HG03439 (cell line): ENCODE measurements around the gene AP2A2.

Source experiments
- ATAC-seq: cut with Tn5 transposase; IDR thresholded peaks from one replicate; pipeline ENCODE4 v1.9.1; 2021; ENCODE audit warnings: mild to moderate bottlenecking, moderate library complexity; ENCODE audit not compliant: unreplicated experiment

The AP2A2 gene

DNA sequence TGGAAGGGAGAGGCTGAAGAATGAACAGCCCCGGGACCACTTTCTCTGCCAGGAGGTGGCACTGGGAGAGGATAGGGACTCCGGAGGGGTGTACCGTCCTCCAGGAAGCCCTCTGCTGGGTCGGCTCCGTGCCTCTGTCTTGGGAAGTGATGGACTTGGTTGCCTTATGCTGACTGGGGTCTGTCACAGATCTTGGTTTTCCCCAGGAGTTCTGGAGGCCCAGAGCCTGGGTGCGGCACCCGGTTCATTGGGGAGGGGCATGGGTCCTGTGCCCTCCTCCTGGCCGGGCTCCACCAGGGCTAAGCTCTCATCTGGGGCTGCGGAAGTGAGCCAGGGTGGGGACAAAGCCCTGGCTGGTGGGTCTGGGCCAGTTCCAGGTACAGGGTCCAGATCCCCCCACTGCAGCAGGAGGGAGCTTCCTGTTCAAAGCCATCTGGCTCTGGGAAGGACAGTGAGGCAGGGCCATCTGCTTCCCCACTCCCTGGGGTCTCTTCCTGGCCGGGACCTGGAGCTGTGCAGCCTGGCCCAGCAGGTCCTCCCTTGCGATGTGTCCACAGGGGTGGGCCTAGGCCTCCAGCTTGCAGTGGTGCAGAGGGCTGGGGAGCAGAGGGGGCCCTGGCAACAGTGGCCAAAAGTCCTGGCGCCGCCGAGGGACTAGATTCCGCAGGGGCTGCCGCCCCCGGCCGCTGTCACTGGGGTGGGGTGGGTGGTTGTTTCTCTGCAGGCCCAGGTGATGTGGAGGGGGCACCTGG is 1.1 kb upstream of the AP2A2 start:
- no peak for ATAC-seq

DNA sequence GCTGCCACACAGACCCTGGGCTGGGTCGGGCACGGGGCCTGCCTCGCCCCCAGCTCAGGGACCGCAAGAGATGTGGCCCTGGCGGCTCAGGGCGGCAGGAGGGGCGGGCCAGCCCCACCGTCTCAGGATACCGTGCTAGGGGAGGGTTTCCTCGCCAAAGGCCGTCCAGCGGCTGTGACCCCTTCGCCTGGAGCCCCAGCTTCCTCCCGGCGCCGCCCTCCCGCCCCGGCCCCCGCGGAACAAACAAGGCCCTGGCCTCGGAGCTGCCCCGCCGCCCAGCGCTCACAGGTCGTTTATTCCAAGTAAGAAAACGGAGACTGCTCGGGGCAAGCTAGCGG is 543 bp upstream of the AP2A2 start:
- no peak for ATAC-seq

DNA sequence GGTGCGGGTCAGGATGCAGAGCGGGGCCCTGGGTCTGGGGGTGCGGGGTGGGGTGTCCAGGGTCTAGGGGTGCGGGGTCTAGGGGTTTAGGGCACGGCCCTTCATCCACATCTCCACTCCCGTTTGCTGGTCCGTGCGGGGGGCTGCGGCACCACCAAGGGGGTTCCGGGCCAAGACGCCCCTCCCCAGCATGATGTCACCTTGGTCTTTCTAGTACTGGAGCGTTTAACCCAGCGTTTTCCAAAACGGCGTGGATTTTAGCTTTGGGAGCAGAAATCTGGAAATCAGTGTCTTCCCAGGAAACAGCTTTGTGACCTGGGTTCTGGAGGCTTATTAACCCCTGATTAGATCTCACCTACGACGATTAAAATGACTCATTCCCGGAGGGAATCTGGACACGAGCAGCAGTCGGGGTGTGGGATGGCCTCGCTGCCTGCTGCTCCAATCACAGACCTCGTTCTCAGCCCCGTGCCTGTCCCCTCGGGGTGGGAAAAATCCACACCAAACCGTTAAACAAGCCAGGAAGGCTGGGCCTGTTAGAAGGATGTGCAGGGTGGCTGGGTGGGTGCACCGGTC is 759 bp downstream of the AP2A2 start:
- no peak for ATAC-seq

DNA sequence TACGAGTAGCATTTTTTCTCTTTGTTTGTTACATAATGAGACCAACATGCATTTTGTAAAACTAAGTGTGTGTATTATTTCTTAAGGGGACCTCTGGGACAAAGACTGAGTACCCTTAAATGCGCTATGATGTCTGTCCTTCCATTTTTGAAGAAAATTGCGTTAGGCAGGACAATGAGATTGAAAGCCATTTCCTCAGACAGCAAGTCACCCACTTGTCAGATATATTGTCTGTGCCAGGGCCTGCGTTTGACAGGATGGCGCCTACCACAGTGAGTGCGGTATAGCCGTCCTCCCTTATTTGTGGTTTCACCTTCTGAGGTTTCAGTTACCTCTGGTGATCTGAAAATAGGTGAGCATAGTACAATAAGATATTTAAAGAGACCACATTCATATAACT is 2.2 kb downstream of the AP2A2 start:
- no peak for ATAC-seq

DNA sequence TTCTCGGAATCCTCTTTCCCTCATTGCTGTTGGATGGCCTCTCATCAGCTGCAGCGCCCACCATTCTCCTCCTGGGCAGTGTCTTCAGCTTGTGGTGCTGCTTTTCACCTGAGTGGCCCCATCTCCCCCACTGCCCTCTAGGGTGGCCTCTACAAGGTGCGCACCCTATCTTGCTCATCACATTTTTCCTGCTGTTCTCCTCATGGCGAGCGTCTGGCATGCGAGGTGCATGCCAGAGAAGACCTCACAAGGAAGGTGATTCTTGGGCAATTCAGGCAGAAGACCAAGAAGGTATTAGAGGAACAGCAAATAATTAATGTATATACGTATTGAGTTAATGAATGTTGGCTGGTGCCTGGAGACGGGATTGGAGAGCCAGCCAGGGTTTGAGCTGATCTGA is 3.1 kb downstream of the AP2A2 start:
- no peak for ATAC-seq

DNA sequence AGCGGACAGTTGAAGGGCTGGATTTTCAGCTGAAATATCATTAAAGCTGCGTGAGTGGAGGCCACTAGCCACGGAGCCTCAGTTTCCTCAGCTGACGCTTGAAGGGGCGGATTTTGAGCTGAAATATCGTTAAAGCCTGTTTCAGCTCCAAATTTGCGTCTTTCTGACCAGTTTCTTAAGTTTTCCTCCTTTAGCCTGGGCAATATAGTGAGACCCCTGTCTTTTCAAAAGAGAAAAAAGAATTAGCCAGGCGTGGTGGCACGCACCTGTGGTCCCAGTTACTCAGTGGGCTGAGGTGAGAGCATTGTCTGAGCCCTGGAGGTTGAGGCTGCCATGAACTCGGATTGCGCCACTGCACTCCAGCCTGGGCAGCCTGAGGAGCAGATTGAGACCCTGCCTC is 3.7 kb downstream of the AP2A2 start:
- no peak for ATAC-seq

DNA sequence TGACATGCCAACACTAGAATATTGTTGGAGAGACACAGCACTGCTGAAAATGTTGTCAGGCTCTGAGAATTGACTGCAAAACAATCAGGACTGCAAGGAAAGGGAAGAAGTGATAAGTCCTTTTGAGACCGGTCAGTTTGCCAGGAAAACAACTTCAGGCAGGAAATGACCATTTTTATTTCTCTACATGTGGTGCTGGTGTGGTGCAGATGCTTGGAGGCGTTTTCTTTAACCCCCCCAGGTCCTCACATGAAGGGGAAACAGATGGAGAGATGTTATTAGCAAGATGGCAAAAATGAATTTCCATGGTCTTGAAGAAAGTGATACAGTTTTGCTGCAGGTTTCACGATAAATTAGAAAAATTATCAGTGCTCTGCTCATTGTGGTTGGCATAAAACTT is 5.7 kb downstream of the AP2A2 start:
- no peak for ATAC-seq

DNA sequence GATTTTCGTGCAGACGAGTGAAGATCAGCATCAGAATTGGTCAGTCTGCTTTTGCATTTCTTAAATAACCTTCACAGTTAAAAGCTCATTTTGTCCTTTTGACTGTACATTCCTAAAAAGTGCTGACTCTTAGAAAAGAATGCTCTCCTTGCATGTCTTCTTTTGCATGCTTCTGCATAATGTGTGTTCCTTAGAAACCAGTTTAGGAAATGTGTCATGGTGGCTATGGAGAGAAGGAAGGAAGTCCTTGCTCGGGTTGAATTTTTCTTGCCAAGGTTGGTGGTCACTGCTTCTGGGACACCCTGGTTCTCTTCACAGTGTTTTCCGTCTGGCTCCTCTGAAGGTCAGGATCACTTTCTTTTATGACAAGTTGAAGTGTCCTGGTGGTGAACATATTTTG is 6.8 kb downstream of the AP2A2 start:
- no peak for ATAC-seq

DNA sequence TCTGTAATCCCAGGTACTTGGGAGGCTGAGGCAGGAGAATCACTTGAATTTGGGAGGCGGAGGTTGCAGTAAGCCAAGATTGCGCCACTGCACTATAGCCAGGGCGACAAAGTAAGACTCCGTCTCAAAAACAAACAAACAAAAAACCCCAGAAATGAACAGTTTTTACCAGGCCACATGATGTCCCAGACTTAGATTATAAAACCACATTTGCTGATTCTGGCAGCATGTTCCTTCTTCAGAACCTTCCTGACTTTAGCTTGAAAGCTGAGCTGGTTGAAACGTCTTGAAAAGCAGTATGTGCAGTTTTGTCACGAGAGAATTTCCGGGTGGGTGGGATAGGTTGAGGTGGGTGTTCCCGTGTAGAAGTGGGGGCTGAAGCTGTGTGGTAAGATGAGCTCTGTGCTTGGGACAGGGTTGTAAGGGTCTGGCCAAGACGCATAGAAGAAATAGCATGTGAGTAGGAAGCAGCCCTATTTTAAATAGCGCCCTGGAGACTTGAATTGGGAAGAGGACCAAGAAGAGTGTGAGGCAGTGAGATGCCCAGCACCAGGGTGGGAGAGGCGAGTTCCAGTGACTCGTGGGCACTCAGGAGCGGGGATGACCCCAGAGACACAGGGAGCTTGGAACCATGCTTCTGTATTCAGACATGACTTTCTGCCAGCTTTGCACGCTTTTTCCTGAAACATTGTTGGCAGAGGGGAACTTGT is 7.6 kb downstream of the AP2A2 start:
- no peak for ATAC-seq

DNA sequence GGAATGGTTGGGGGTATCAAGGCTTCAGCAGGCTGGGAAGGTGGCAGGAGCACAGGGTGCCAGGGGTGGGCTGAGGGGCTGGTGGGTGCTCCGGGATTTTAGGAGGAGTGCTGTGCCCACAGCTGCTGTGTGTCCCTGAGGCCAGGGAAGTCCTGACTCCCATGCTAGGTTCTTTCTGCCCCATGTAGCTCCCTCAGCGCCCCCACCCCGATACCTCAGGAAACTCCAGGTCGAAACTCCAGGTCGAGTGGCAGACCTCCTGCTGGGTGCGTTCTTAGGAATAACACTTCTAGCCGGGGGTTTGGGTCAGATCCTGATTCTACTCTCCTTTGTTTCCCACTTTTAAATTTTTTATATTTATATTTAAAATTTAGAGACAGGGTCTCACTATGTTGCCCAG is 8.3 kb downstream of the AP2A2 start:
- ATAC-seq = no peak

DNA sequence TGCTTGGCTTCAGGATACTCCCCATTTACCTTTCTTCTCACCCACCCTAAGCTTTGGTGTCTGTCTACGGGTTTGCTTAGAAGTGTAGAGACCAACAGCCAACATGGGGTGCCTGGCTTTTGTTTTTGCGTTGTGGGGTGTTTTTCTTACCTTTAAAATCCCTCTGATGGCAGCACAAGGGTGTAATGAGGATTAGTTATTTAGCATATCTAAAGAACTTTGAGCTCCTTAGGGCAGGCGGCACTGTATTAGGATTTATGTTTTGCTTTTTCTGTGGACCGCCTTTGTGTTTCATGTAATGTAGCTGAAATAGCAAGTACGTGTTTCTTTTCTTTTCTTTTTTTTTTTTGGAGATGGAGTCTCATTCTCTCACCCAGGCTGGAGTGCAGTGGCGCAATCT is 8.9 kb downstream of the AP2A2 start:
- no peak for ATAC-seq

DNA sequence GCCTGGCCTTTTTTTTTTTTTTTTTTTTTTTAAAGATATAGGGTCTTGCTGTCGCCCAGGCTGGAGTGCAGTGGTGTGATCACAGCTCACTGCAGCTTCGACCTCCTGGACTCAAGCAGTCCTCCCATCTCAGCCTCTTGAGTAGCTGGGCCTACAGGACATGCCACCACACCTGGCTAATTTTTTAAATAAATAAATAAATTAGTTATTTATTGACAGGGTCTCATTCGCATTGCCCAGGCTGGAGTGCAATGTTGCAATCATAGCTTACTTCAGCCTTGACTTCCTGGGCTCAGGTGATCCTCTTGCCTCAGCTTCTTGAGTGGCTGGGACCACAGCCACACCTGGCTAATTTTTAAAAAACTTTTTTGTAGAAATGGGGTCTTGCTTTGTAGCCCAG is 10.5 kb downstream of the AP2A2 start:
- no peak for ATAC-seq

DNA sequence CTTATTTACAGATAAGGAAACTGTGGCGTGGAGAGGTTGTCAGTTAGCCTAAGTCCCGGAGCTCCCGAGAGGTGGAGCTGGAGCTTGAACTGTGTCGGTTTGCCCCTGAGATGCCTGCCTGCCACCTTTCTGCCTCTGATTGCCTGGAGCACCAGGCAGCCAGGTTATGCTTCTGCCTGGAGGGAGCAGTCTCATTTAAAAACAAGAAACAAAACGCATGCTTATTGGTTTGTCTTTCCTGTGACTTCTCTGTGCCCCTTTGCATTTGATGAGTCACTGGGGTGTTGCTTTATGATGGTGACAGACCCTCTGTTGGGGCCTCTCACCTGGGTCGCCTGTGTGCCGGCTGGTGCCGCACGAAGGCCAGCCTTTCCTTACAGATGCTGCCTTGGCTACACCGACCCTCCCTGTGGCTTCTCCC is 12.2 kb downstream of the AP2A2 start:
- ATAC-seq = no peak

DNA sequence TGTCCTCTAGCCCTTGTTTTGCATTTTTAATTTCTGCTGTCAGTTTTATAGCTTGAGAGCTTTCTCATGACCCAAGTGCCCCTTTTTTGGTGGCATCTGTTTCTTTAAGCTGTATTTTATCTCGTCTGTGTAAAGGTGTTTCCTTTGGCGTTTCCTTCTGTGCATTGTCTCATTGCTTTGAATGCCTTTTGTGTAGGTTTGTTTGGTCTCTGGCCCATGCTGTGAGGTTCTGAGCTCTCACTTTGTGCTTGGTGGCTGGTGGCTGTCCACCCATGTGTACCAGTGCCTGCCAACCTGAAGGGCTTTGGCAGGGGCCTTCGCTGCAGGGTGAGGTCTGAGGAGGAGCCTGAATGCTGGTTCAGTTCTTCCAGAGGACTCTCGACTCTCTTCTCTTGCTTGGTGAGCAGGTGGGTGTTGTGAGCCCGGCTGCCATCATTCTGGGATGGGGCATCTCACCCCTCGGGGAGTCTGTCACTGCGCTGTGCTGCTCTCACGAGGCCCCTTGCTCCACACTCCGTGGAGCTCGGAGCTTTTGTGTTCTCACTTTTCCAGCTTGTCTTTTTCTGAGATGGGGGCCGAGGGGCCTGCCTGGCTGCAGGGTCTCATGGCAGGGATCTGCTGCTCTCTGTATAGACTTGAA is 14.9 kb downstream of the AP2A2 start:
- no peak for ATAC-seq

DNA sequence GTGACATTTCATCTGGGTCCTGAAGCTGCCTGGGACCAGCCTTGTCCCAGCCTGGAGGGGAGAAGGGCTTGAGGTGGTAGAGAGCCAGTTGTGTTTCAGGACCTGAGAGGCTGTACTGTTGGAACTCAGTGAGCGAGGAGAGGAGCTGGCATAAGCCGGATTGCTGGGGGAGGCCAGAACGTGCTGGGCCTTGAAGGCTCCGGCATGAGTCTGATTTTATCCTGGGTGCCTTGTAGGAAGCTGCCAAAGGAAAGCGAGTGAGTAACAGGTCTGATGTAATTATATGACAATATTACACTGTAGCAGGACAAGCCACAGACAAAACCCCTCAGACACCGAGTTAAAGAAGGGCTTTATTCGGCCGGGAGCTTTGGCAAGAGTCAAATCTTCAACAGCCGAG is 17.2 kb downstream of the AP2A2 start:
- no peak for ATAC-seq

DNA sequence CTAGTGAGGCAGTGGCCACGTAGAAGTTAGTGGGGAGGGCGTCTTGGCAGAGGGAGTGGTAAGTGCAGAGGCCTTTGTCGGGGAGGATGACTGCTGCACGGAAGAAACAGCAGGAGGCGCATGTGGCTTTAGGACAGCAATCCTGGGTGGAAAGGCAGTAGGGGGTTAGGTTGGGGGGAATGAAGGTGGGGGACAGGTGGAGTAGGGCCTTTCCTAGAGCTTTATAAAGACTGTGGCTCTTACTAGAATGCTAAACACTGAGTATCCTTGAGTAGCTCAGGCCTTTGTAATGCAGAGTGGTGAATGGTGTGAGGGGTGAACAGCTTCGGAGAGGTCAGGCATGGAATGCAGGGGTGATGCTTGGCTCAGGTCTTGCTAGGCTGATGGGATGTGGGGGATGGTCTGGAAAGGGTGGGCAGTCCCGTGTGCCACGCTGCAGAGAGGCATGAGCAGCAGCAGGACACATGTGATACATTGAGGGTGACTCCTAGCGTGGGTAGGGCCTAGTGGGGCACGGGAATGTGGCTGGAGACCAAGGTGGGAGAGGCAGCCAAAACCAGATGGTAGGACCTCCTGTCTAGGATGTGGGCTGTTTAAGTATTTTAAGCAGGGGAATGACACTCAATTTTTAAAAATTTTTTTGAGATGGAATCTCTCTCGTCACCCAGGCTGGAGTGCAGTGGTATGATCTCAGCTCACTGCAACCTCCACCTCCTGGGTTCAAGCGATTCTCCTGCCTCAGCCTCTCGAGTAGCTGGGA is 19.2 kb downstream of the AP2A2 start:
- ATAC-seq = no peak

DNA sequence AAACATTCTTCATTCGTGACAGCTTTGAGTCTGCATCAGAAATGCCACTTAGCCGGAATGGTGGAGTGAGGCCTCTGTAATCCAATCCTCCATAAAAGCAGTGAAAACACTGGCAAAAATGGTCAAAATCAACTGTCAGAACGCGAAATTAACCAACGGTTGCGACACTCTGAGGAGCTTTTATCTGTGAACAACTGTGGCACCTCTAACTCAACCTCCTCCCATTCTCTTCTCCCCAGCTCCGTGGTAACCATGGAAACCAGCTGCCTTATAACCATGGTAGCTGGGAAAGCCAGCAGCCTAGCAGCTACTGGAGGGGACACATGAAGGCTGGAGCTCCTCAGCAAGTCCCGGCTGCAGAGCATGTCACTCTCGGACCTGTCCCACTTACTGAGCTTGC is 20.3 kb downstream of the AP2A2 start:
- no peak for ATAC-seq

DNA sequence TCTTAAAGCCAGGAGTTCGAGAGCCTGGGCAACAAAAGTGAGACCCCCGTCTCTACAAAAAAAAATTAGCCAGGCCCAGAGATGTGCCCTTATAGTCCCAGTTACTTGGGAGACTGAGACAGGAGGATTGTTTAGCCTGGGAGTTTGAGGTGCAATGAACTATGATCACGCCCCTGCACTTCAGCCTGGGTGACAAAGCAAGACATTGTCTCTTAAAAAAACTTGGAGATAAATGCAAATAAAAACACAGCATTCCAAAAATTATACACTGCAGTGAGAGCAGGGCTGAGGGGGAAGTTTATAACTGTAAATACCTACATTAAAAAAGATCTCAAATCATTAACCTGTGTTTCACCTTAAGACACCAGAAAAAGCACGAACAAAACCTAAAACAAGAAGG is 22.1 kb downstream of the AP2A2 start:
- ATAC-seq = no peak

DNA sequence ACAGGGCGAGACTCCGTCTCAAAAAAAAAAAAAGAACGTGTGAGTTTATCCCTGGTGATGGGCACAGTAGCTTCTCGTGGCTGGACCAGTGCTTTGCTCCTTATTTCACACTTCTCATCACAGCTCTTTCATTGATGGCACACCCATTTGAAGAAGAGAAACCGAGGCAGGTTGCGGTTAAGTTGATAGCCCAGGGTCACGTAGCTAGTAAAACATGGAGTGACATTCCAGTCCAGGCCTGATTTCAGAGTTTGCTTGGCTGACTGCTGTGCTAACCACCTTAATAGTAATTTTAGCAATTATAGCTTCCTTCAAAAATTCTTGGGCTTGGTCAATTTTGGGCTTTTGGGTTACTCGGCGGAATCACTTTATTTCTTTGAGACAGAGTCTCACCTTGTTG is 25.8 kb downstream of the AP2A2 start:
- ATAC-seq = no peak

DNA sequence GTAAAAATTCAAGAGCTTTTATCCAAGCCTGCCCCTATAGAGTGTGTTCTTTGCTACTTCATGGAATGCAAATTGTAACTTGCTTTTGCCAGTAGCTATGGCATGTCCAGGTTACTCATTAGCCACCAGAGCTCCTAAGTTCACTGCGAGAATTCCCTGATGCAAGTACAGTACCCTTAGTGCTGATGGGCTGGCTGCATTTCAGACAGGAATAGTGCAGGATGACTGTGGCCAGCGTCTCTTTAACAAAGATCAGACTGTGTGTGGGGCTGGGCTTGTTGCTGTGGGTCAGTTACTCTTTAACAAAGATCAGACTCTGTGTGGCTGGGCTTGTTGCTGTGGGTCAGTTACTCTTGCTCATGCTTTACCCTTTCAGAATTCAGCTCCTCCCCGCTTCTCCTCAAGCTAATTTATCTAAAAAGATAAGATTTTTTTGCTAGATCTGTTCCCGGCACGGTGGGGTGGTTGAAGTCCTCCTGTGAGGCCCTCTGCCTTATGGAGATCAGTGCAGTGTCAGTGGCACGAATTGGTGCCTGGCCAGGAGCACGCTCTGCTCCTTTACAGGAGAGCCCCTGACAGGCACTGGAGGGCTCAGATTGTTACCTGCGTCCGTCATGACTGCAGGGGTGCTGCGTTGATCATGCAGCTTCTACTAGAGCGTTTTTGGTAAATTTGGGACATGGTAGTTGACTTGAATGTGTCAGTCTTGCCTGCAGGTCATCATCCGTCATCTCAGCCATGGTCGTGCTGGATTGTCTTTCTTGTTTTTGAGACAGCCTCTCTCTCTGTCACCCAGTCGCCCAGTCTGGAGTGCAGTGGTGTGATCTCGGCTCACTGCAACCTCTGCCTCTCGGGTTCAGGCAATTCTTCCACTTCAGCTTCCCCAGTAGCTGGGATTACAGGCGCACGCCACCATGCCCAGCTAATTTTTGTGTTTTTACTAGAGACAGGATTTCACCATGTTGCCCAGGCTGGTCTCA is 27.0 kb downstream of the AP2A2 start:
- ATAC-seq = no peak
